Nephron progenitor cell (in vitro differentiated cells): ENCODE data around the gene FLAD1.
A peak's percentile ranks its signal among the peaks of the same experiment; 100 is the strongest.

ENCODE experiments used
- DNase-seq: peaks from one replicate; pipeline ENCODE4 v3.0.0; 2021
- H3K27ac Mint-ChIP-seq: 2 replicates; pipeline ENCODE4 v1.8.0; 2021; ENCODE audit warnings: mild to moderate bottlenecking, moderate library complexity, mixed read lengths
- H3K27me3 Mint-ChIP-seq: 2 replicates; pipeline ENCODE4 v1.8.0; 2021; ENCODE audit warnings: mild to moderate bottlenecking, low read depth, mixed read lengths; ENCODE audit not compliant: poor library complexity
- H3K36me3 Mint-ChIP-seq: 2 replicates; pipeline ENCODE4 v1.8.0; 2021; ENCODE audit warnings: low read depth, mixed read lengths
- H3K4me1 Mint-ChIP-seq: 2 replicates; pipeline ENCODE4 v1.8.0; 2021; ENCODE audit warnings: mixed read lengths
- H3K4me3 Mint-ChIP-seq: 2 replicates; pipeline ENCODE4 v1.8.0; 2021; ENCODE audit warnings: mild to moderate bottlenecking, moderate library complexity, mixed read lengths
- H3K9me3 Mint-ChIP-seq: 2 replicates; pipeline ENCODE4 v1.8.0; 2021; ENCODE audit warnings: mild to moderate bottlenecking, moderate library complexity, mixed read lengths
- TF ChIP-seq, protein P1 (sequence below): fragments of 200-600 bp; sonication (generic); IDR thresholded peaks from 2 replicates; pipeline ENCODE4 v1.5.0; 2021; ENCODE audit warnings: antibody characterized with exemption

FLAD1 gene

DNA sequence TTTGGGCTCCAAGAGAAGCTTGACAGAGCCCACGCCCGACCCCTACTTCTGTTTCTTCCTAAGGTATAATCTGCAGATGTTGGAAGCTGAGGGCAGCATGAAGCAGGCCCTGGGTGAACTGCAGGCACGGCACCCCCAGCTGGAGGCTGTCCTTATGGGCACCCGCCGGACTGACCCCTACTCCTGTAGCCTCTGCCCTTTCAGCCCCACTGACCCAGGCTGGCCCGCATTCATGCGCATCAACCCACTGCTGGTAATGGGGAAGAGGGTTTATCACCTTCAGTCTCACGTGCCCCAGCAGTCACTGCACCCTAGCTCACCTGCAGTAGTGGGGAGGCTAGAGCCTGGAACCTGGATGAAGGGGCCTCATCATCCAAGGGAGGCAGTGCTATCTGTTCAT, 7.1 kb downstream of the FLAD1 start:
- no peak for DNase-seq
- TF ChIP-seq, protein P1, sequence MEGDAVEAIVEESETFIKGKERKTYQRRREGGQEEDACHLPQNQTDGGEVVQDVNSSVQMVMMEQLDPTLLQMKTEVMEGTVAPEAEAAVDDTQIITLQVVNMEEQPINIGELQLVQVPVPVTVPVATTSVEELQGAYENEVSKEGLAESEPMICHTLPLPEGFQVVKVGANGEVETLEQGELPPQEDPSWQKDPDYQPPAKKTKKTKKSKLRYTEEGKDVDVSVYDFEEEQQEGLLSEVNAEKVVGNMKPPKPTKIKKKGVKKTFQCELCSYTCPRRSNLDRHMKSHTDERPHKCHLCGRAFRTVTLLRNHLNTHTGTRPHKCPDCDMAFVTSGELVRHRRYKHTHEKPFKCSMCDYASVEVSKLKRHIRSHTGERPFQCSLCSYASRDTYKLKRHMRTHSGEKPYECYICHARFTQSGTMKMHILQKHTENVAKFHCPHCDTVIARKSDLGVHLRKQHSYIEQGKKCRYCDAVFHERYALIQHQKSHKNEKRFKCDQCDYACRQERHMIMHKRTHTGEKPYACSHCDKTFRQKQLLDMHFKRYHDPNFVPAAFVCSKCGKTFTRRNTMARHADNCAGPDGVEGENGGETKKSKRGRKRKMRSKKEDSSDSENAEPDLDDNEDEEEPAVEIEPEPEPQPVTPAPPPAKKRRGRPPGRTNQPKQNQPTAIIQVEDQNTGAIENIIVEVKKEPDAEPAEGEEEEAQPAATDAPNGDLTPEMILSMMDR, result no peak
- peaks cover 30% of the 10 kb centered on the region for H3K36me3 Mint-ChIP-seq
- H3K4me1 Mint-ChIP-seq, result peaks cover 25% of the 10 kb centered on the region
- H3K4me3 Mint-ChIP-seq, result no peak overlapping the region
- no peaks in the 10 kb centered on the region for H3K9me3 Mint-ChIP-seq
- H3K27me3 Mint-ChIP-seq, result no peaks in the 10 kb centered on the region
- no peak overlapping the region for H3K27ac Mint-ChIP-seq

DNA sequence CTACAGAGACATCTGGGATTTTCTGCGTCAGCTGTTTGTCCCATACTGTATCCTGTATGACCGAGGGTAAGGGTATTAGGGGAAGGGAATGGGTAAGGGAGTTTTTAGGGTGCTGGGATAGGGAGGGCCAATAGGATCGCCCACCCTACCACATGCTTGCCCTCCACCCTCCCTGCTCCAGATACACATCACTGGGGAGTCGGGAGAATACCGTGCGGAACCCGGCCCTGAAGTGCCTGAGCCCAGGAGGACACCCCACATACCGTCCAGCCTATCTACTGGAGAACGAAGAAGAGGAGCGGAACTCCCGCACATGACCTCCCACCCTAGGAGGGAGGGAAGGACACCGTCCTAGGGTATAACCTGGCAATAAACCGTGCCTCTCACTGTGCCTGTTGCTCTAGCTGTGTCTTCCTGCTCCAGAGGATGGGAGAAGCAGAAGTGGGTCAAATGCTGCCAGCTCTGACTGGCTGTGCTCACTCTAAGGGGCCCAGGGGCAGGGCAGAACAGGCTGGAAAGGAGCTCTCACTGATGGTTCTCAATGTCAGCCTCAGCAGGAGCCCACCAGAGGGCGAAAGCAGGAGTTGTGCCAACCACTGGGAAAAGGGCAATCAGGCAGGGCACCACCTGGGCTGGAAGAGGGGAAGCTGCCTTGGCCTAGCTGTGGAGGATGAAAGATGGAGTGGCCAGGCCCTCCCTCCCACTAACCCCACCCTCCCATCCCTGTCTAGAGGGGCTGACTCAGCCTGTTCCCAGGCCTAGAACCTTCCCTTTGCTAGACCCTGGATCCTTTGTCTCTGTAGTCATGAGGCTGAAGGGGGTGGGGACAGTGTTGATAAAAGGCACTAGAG, 9.8 kb downstream of the FLAD1 start:
- Mint-ChIP-seq H3K4me3 (no peak overlapping the region), H3K9me3 (no peaks in the 10 kb centered on the region), H3K27me3 (peaks cover 4% of the 10 kb centered on the region), H3K27ac (peak overlapping the region; percentile 86), H3K4me1 (peaks cover 39% of the 10 kb centered on the region), H3K36me3 (peaks cover 19% of the 10 kb centered on the region)
- DNase-seq, result no peak
- TF ChIP-seq, protein P1, result no peak

DNA sequence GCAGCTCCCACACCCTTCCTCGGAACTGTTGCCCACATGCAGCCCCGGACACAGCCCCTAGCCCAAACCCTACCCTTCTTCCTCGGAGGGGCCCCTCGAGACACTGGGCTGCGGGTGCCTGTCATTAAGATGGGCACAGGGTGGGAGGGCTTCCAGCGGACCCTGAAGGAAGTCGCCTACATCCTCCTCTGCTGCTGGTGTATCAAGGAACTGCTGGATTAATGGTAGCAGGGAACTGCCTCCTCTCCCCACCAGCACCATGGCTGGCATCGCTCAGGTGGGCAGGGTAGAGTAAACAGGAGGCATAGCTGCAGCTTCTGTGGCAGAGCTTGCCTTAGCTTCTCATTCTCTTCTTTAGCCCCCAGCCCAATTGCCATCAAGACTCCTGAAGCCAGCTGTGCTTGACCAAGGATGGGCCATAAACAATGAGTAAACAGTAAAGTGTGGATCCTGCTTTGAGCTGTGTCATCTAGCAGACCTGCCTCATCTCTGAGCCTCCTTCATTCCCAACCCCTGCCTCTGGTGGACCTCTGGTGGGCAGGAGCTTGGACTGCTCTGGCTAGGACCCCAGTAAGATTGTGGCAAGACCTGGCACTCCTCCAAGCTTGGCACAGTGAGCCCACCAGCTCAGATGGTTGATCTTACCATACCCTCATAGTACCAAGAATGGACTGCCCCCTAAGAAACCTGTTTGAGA, 10.6 kb downstream of the FLAD1 start, which contains the start of gene LENEP:
LENEP (plus strand) TSS at position 15 of the 697 bp plus-strand sequence; CDS start at position 37, 22 bp downstream.
- Mint-ChIP-seq H3K36me3 (peaks cover 13% of the 10 kb centered on the region), H3K4me1 (peaks cover 40% of the 10 kb centered on the region), H3K27me3 (peaks cover 4% of the 10 kb centered on the region), H3K27ac (peak within 1 kb of the TSS; percentile 86), H3K9me3 (no peaks in the 10 kb centered on the region), H3K4me3 (no peak within 1 kb of the TSS)
- TF ChIP-seq, protein P1, result no peak
- DNase-seq, result no peak

DNA sequence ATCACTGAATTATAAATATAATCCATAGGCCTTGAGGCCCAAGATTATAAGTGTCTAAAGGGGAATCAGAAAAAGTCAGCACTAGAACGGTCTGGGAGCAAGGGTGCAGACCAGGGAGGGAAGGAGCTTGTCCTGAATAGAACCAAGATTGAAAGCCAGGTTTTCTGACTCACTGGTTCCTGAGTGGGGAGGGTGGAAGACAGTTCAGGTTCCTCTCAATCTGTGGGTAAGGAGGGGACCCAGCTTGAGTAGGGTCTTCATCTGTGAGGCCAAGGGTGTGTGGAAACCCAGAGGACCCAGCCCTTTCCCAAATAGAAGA, 11.1 kb downstream of the FLAD1 start:
- TF ChIP-seq, protein P1, result no peak
- Mint-ChIP-seq H3K27ac (peak overlapping the region; percentile 26), H3K9me3 (no peaks in the 10 kb centered on the region), H3K27me3 (peaks cover 4% of the 10 kb centered on the region), H3K4me3 (no peak overlapping the region), H3K4me1 (peaks cover 40% of the 10 kb centered on the region), H3K36me3 (peaks cover 8% of the 10 kb centered on the region)
- DNase-seq, result no peak

DNA sequence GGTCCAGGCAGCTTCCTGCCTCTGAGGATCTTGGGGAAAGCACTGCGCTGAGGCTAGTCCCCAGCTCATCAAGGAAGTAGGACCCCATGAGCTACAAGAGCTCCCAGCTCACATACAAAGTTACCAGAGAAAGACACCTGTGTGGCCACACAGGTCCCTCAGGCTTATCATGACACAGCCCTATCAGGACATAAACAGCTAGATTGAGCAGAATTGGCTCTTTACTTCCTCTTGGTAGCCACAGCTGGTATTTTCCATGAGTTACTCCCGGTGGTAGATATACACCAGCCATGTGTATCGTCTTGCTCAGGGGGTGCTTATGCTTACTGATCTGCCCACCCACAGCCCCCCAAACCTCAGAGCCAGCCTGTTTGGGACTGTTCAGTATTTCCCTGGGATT, 11.4 kb downstream of the FLAD1 start:
- TF ChIP-seq, protein P1, result no peak
- peaks cover 41% of the 10 kb centered on the region for H3K4me1 Mint-ChIP-seq
- no peak overlapping the region for H3K4me3 Mint-ChIP-seq
- H3K9me3 Mint-ChIP-seq, result no peaks in the 10 kb centered on the region
- peak overlapping the region; percentile 76 for H3K27ac Mint-ChIP-seq
- peaks cover 7% of the 10 kb centered on the region for H3K36me3 Mint-ChIP-seq
- H3K27me3 Mint-ChIP-seq, result peaks cover 4% of the 10 kb centered on the region
- no peak for DNase-seq
